Brain microvascular endothelial cell (primary cell): Measurements from ENCODE around the gene AMZ1.

ENCODE experiments used
- DNase-seq: peaks from one replicate; pipeline ENCODE4 v3.0.0-alpha.2; 2020
- H3K27ac ChIP-seq: fragments of 250-450 bp; sonication (Bioruptor Pico); 2 replicates; pipeline ENCODE4 v1.5.1; 2020; ENCODE audit warnings: mild to moderate bottlenecking, moderate library complexity
- H3K27me3 ChIP-seq: fragments of 250-450 bp; sonication (Bioruptor Pico); replicated peaks from 2 replicates; pipeline ENCODE4 v1.5.1; 2020; ENCODE audit warnings: mild to moderate bottlenecking
- H3K36me3 ChIP-seq: fragments of 250-450 bp; sonication (Bioruptor Pico); replicated peaks from 2 replicates; pipeline ENCODE4 v1.5.1; 2020; ENCODE audit warnings: mild to moderate bottlenecking
- H3K4me3 ChIP-seq: 2 replicates; pipeline ENCODE4 v1.5.1; 2011; ENCODE audit warnings: low read depth, mild to moderate bottlenecking, control low read depth, low read length, moderate library complexity
- in situ Hi-C: cut with HindIII; loops from 2 replicates; pipeline ENCODE4 v1.10.0; 2017; ENCODE audit warnings: low sequenced_read_pairs, low pct_ligation_motif_present
- TF ChIP-seq, protein P1 (sequence below): IDR thresholded peaks from 2 replicates; pipeline ENCODE4 v1.5.1; 2011; ENCODE audit warnings: low read depth, mild to moderate bottlenecking, moderate library complexity, low read length, control low read depth, inconsistent platforms; ENCODE audit errors: missing control alignments

AMZ1 gene

DNA sequence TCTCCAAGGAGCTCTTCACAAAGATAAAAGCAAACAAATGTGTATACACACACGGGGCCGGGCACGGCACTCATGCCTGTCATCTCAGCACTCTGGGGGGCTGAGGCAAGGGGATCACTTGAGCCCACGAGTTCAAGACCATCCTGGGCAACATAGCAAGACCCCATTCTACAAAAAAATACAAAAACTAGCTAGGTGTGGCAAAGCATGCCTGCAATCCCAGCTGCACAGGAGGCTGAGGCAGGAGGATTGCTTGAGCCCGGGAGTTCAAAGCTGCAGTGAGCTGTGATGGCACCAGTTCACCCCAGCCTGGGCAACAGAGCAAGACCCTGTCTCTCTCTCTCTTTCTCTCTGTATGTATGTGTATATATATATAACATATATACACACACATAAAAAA lies 33.9 kb upstream of the AMZ1 start:
- no peak for DNase-seq
- Histone ChIP-seq H3K36me3 (peaks cover 50% of the 10 kb centered on the region), H3K27me3 (no peaks in the 10 kb centered on the region), H3K27ac (no peak overlapping the region), H3K4me3 (no peak overlapping the region)
- TF ChIP-seq, protein P1, sequence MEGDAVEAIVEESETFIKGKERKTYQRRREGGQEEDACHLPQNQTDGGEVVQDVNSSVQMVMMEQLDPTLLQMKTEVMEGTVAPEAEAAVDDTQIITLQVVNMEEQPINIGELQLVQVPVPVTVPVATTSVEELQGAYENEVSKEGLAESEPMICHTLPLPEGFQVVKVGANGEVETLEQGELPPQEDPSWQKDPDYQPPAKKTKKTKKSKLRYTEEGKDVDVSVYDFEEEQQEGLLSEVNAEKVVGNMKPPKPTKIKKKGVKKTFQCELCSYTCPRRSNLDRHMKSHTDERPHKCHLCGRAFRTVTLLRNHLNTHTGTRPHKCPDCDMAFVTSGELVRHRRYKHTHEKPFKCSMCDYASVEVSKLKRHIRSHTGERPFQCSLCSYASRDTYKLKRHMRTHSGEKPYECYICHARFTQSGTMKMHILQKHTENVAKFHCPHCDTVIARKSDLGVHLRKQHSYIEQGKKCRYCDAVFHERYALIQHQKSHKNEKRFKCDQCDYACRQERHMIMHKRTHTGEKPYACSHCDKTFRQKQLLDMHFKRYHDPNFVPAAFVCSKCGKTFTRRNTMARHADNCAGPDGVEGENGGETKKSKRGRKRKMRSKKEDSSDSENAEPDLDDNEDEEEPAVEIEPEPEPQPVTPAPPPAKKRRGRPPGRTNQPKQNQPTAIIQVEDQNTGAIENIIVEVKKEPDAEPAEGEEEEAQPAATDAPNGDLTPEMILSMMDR: no peak
- in situ Hi-C loops: loop anchor here (5.0 kb wide), 1 partner anchor 87 kb away; no protein-coding TSS in a partner anchor

DNA sequence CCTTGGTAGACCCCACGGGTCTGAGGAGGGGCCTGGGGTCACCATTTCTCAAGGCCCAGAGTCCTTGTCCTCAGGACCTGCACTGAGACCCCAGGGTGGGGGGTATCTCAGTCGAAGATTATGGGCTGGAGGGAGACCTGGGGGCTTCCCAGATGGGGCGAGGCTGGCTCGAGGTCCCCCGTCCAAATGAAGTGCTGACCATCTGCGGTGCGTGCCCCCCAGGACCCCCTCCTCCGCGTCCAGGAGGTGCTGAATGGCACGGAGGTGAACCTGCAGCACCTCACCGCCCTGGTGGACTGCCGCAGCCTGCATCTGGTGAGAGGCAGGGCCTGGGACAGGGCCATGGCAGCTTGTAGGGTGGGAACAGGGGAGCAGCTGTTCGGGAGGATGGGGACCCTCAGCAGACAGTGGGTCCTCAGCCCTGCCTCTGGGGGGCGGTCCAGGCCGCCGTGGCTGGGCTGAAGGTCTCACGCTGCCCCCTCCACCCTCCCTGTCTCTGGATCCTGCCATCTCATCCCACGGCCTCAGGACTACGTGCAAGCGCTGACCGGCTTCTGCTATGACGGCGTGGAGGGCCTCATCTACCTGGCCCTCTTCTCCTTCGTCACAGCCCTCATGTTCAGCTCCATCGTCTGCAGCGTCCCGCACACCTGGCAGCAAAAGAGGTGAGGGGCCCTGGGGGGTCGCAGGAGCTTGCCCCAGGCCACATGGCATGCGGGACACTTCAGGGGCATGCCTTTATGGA lies 32.0 kb upstream of the AMZ1 start:
- peaks cover 48% of the 10 kb centered on the region for H3K36me3 ChIP-seq
- H3K27ac ChIP-seq: no peak overlapping the region
- no peaks in the 10 kb centered on the region for H3K27me3 ChIP-seq
- TF ChIP-seq, protein P1: no peak
- in situ Hi-C loops: no loop called here
- H3K4me3 ChIP-seq: no peak overlapping the region
- DNase-seq: no peak

DNA sequence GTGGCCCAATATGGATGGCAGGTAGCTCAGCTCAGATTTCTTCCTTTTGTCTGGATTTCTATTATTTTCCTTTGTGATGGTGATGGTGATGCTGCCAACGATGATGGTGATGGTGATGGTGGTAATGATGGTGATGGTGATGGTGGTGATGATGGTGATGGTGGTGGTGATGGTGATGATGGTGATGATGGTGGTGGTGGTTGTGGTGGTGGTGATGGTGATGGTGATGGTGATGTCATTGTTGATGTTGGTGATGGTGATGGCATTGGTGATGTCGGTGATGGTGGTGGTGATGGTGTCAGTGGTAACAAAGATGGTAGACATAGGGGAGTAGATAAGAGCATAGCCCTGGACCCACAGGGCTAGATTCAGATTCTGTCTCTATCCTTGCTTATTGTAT lies 30.8 kb upstream of the AMZ1 start:
- DNase-seq: no peak
- TF ChIP-seq, protein P1: no peak
- Histone ChIP-seq H3K36me3 (peaks cover 52% of the 10 kb centered on the region), H3K27ac (no peak overlapping the region), H3K27me3 (no peaks in the 10 kb centered on the region), H3K4me3 (no peak overlapping the region)
- in situ Hi-C loops: no loop called here

DNA sequence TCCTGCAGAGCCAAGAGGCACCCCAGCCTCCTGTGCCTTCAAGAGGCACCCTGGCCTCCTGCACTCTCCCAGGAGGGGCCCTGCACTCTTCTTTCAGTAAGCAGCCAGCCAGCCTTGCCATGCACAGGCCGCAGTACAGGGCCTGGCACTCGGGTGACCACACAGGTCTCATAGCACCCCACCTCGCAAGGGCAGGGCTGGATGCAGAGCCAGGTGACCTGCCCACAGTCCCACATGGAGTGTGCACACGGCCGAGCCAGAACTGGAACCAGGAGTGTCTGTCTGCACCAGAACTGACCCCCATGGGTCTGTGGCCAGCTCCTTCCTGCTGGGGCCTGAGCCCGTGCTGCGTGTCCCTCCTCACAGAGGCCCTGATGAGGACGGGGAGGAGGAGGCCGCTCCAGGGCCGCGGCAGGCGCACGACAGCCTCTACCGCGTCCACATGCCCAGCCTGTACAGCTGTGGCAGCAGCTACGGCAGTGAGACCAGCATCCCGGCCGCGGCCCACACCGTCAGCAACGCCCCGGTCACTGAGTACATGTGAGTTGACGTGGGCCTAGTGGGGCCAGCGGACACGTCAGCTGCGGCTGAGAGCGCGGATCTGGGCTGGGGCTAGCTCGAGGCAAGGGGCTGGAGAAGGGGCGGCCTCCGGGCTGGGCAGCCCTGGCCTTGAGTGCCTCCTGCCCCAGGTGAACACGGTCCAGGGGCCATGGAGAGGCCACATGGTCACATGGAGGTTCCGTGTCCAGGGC lies 29.9 kb upstream of the AMZ1 start:
- in situ Hi-C loops: no loop called here
- TF ChIP-seq, protein P1: no peak
- H3K36me3 ChIP-seq: peaks cover 46% of the 10 kb centered on the region

DNA sequence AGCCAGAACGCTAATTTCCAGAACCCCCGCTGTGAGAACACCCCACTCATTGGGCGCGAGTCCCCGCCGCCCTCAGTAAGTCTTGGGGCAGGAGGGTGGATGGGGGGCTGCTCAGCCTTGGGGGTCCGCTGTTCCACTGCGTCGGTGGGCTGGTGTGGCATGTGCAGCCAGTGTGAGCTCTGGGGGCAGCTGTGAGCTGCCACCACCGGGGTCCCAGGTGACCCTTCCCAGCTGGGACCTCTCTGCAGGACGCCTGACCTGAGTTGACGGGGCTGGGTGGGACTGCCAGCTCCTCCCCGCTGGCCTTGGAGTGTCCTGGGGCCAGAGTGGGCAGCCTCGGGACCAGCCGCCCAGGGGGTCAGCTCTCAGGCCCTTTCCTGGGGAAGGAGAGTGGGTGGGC lies 29.1 kb upstream of the AMZ1 start:
- DNase-seq: no peak
- in situ Hi-C loops: no loop called here
- H3K27me3 ChIP-seq: no peaks in the 10 kb centered on the region
- H3K4me3 ChIP-seq: no peak overlapping the region
- no peak overlapping the region for H3K27ac ChIP-seq
- TF ChIP-seq, protein P1: no peak
- peaks cover 44% of the 10 kb centered on the region for H3K36me3 ChIP-seq

More for the DNA sequence above, 29.9 kb upstream of the AMZ1 start:
- Histone ChIP-seq H3K4me3 (no peak overlapping the region), H3K27ac (no peak overlapping the region), H3K27me3 (no peaks in the 10 kb centered on the region)
- DNase-seq: no peak
